GM19438 (cell line): ENCODE results near the gene UBE2D2.

ENCODE experiments used
- ATAC-seq: cut with Tn5 transposase; IDR thresholded peaks from one replicate; pipeline ENCODE4 v1.9.1; 2021; ENCODE audit warnings: low read depth; ENCODE audit not compliant: unreplicated experiment

Gene UBE2D2

GRCh38 chr5:139644646-139645429 lies 83.7 kb downstream of the UBE2D2 start:
- ATAC-seq = no peak

DNA sequence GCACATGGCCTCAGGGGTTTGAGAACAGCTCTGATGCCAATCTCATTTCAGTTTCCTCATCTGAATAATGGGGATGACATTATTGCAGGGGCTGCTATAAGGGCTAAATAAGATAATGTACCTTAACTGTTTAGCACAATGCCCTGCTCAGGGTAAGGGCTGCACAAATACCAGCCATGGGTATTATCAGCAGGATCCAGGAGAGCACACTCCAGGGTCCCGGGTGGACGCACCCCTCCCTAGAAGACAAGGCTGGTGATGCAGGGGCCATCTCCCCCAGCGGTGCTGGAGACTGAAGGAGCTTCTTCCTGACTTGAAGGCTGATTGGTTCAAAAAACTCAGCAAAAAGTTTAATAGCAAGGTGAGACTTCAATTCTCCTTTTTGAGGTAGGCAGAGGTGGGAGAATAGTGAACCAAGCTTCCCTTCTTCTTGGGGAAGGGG lies 84.3 kb downstream of the UBE2D2 start:
- no peak for ATAC-seq

DNA sequence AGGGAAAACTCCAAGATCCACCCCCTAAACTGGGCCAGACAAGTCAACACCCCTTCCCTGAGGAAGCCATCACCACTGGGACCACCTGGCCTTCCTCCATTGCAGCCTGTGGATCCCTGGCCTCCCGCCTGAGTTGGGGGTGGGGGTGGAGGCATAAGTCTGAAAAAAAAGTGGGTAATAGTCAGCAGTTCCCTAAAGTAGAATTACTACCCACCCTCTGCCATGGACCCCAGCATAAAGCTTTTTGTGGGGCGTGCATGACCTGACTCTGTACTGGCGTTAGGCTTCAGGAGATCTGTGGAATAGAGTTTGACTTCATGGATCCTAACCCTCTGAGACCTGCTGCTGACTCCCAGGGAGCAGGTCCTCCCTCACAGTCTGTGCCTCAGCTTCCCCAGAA lies 85.0 kb downstream of the UBE2D2 start:
- no peak for ATAC-seq

GRCh38 chr5:139646912-139647505 lies 85.9 kb downstream of the UBE2D2 start:
- no peak for ATAC-seq

- ATAC-seq = no peak
Measured at GRCh38 chr5:139647506-139648204, 86.5 kb downstream of the UBE2D2 start.

- ATAC-seq = peak; percentile 26
Measured at GRCh38 chr5:139648205-139649081, 87.3 kb downstream of the UBE2D2 start, which contains the start of gene CXXC5. Gene CXXC5 (plus strand): TSS chr5:139648349. CDS start chr5:139680524, 32,175 bp downstream.

DNA sequence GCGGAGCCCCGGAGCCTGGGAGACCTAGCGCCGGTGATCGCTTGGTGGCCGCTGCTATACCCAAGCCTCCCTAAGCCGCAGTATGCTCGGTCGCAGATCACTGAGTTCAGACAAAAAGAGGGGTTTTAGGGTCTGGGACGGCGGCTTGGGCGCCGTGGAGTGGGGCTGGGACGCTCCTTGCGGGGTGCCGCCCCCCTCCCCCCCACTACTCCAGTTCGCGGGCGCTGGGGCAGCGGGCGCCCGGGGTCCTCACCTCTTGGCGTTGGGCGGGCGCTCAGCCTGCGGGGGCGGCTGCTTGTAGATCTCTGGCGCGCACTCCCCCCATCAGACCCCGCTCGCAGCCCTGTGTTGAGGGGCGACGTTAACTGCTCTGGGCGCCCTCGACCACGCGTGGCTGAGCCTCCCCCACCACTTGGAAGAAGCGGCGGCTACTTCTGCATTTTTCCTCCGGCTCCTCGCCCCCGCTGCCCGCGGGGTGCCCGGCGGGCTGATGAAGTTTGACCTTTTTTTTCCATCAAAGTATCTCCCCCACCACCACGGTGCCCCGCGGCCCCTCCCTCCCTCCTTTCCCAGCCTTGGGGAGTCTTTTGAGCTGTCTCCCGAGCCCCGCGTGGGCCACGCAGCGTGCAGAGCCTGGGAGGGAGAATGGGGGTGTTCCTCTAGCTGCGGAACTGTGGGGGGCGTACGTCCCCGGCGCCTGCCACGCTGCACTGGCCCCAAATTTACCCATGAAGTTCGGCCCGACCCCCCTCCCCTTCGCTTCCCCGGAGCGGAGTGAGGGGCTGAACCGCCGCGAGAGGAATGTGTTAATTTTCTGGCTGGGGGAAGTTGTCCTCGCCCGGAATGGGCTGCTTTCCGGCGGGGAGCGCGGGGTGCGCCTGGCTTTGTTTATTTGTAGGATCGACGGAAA lies 88.2 kb downstream of the UBE2D2 start:
- ATAC-seq = no peak

- no peak for ATAC-seq
Measured at GRCh38 chr5:139650031-139650688, 89.0 kb downstream of the UBE2D2 start.

- no peak for ATAC-seq
Measured at GRCh38 chr5:139650689-139651042, 89.5 kb downstream of the UBE2D2 start.

GRCh38 chr5:139651043-139651834 lies 90.1 kb downstream of the UBE2D2 start:
- ATAC-seq = no peak

DNA sequence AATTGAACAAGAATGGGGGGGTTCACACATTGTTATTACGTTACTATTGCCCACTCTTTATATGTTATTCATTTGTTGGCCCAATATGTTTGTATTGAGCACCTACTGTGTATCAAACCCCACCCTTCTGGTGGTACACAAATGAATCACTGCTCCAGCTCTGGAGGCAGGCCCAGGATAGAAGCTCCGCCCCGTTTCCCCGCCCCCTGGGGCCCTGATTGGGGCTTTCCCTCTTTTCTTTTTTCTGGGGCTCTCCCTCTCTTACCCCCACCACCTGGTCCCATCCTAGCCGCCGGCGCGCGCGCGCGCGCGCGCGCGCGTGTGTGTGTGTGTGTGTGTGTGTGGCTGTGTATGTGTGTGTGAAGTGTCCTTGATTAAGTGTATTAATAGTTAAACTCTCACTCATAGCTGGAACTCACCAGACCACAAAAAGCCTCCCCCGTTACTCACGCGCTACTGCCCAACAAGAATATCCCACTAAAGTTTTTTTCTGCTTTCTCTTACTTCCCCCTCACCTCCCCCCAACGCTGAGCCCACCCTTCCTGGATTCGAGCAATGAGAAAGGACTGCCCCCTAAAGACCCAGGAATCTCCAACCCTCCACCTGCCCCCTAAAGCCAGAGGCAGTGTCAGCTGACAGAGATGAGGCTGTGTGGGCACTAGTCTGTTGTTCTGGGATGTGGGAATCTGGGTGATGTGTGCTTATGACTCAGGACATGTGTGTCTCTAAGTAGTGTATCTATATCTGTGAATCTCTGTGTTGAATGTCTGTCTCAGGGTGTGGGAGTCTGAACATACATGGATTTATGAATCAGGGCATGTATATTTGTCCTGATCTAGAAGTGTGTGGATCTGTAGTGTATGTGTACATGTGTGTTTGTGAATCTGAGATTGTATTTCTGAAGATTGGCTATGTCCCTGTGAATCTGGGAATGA lies 91.0 kb downstream of the UBE2D2 start:
- no peak for ATAC-seq

DNA sequence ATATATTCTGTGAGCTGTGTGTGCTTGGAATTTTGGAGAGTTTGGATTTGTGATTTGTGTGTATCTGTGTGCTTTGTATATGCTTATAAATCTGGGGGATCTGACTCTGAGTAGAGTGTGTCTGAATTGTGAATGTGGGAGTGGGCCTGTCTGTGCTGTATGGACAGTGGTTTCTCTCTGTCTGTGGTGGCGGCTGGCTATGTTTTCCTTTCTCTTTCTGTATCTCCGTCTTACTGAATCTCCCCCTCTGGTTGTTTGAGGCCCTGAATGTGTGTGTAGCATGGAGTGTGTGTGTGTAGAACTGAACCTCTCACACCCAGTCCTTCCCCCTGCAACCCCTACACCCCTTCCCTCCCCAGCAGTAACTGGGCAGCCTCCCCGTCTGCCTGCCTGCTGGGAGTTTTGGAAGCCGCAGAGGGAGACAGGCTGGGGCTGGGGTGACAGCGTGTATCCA lies 91.7 kb downstream of the UBE2D2 start:
- ATAC-seq = no peak

GRCh38 chr5:139653616-139654015 lies 92.5 kb downstream of the UBE2D2 start:
- no peak for ATAC-seq

GRCh38 chr5:139654464-139654863 lies 93.3 kb downstream of the UBE2D2 start:
- no peak for ATAC-seq

DNA sequence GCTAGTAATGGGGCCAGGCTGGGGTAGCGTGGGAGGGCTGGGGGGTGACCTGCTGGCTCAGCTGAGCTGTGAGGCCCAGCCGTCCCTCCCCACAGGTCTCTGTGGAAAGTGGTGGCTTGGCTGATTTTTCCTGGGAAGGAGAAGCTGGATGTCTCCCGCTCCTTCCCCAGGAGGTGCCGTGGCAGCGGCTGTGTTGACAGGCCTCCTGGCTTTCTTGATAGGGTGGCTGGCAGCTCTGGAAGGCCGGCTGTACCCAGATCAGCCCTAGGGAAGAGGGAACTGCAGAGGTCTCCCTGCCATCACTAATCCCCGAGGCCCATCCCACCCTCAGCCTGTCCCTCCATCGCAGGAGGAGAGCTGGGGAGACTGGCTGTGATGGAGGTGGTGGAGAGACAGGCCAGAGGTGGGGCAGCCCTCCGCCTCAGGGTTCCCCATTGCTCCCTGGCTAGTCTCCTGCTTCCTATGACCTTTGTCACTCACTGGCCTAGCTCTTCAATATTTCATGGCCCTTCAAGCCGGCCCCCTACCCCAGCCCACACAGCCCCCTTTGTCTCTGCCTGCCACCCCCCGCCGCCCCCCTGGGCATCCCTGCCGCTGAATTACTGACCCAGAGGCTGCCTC lies 93.8 kb downstream of the UBE2D2 start:
- no peak for ATAC-seq

- no peak for ATAC-seq
Measured at GRCh38 chr5:139655727-139656271, 94.7 kb downstream of the UBE2D2 start.
